Ovary (tissue), 9 donors: ENCODE data around the gene SNTB2. TPM values are rescaled to one million over a fixed set of nuclear protein-coding genes. Genes with fewer than 3 reads are reported as not detected.
A peak's percentile ranks its signal among the peaks of the same experiment; 100 is the strongest.
"Not testable (repeated sequence)": the region's sequence is repeated elsewhere in the genome, so short reads cannot be mapped to it uniquely, and the experiment has no call there.

Experiments used
- DNase-seq, 5 donors: peaks; one replicate each; pipeline ENCODE4 v3.0.0-alpha.2; 2019 to 2020
- H3K27ac ChIP-seq, 2 donors: fragments of 200-600 bp; one replicate each; pipeline versions ENCODE4 v1.5.1 to v1.8.0; 2019 to 2022
- H3K27me3 ChIP-seq: fragments of 200-600 bp; one replicate; pipeline ENCODE4 v1.8.0; 2022
- H3K36me3 ChIP-seq: fragments of 200-600 bp; sonication (generic); one replicate; pipeline ENCODE4 v1.5.1; 2019
- H3K4me1 ChIP-seq: one replicate; pipeline ENCODE4 v1.8.1; 2013; ENCODE audit warnings: mild to moderate bottlenecking, moderate library complexity; ENCODE audit not compliant: insufficient read depth
- H3K4me3 ChIP-seq: fragments of 200-600 bp; sonication (generic); one replicate; pipeline ENCODE4 v1.5.1; 2017
- H3K9me3 ChIP-seq, 2 donors: fragments of 200-600 bp in 1 of 2; sonication (generic) in 1 of 2; one replicate each; pipeline versions ENCODE4 v1.5.1 to v1.8.1; 2013 to 2019; ENCODE audit warnings: mild to moderate bottlenecking in 1 of 2, moderate library complexity in 1 of 2
- EP300 ChIP-seq: sonication (generic); formaldehyde crosslinking; IDR thresholded peaks from one replicate; pipeline ENCODE4 v1.6.1; 2017; ENCODE audit warnings: antibody characterized with exemption
- POLR2A ChIP-seq: fragments of 450-650 bp; IDR thresholded peaks from one replicate; pipeline ENCODE4 v1.6.1; 2017; ENCODE audit warnings: antibody characterized with exemption, mild to moderate bottlenecking, moderate library complexity
- WGBS, 3 donors: extraction: QIAGEN DNeasy Blood & Tissue Kit in 1 of 3; methylation state at CpG; one replicate each; pipeline versions ENCODE4 v1.1.5 to v1.1.7; 2013 to 2017; 5-methylcytosine and 5-hydroxymethylcytosine counted together
- intact Hi-C, 4 donors: fragments of 100-400 bp; cut with DNase I; formaldehyde crosslinking; loops; one replicate each; pipeline versions ENCODE4 v1.11.0 to v1.15.1; 2022 to 2023
- polyA plus RNA-seq, 2 donors: library from polyadenylated mRNA; stranded (reverse); fragments of 200-250 nt in 1 of 2; fragments of 350-450 nt in 1 of 2; fragmentation: Illumina TruSeq in 1 of 2; extraction: RNeasy Lipid Tissue Mini Kit (QIAGEN cat#74804) in 1 of 2; gene quantifications; one replicate each; pipeline ENCODE4 v1.2.3, GENCODE V29; 2013 to 2014
- total RNA-seq, 7 donors: library from RNA; depleted of rRNA in 2 of 7; stranded (reverse); fragments of >200 nt in 2 of 7; fragmentation: NEBNext Ultra II Directional in 3 of 7; extraction: Animal tissue kit (Norgen Biotek cat#: 25700) in 3 of 7; gene quantifications; one replicate each; pipeline versions ENCODE4 v1.1.0 to v1.2.4, GENCODE V29; 2016 to 2023
- TF ChIP-seq, protein P1 (sequence below), 3 donors: fragments of 450-650 bp in 2 of 3; fragments of 200-600 bp in 1 of 3; IDR thresholded peaks; one replicate each; pipeline versions ENCODE4 v1.5.1 to v1.8.0; 2016 to 2022; ENCODE audit warnings: antibody characterized with exemption in 3 of 3, mild to moderate bottlenecking in 1 of 3
- donor health status: DM: no; HTN: no; CAD: no; lungs with moderate emphysema.
- donor health status: DM: no; HTN: no; CAD: no.
- donor health status: Bipolar disorder and iron deficiency.
- donor health status: DM: yes; HTN: yes; CAD: no.
- donor health status: DM: no; HTN: no; CAD: no.
- donor health status: DM: yes; HTN: yes; CAD: no.

SNTB2 gene
- total and polyA plus RNA-seq, 9 donors: 9.4 to 51.8 (median 36.9) TPM

DNA sequence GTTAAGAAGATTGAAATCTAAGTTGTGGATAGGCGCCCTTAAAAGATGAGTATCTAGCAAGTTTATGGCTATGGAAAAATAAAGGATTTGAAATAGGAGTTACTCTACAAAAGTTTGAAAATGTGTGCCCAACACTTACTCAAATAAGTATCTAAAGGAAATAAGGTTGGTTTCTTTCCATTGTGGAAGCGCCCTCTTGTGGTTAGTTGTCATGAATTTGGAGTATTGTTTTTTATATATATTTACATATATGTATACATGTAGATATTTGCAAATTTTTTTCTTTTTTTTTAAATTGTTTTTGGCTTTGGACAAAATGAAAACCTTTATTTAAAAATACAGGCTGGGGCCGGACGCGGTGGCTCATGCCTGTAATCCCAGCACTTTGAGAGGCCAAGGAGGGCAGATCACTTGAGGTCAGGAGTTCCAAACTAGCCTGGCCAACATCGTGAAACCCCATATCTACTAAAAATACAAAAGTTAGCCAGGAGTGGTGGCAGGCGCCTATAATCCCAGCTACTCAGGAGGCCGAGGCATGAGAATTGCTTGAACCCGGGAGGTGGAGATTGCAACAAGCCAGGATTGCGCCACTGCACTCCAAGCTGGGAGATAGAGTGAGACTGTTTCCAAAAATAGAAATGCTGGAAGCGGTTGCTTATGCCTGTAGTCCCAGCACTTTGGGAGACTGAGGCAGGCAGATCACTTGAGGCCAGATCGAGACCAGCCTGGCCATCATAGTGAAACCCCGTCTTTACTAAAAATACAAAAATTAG lies 100.2 kb downstream of the SNTB2 start:
- no peaks in the 10 kb centered on the region for H3K27me3 ChIP-seq
- H3K4me3 ChIP-seq: no peak overlapping the region
- no peaks in the 10 kb centered on the region for H3K9me3 ChIP-seq
- peak in 3 of 5 donors; percentile 44 to 74 (median 44) for DNase-seq
- intact Hi-C loops: loop anchor here (2.0 to 5.0 kb wide), 3 partner anchors 135 to 140 kb away; no protein-coding TSS in a partner anchor
- no peak overlapping the region for H3K27ac ChIP-seq
- WGBS, 3 donors: 34 to 45% (median 42%) methylated on average over 13 of the region's 13 CpGs
- no peaks in the 10 kb centered on the region for H3K36me3 ChIP-seq
- H3K4me1 ChIP-seq: peaks cover 3% of the 10 kb centered on the region
- TF ChIP-seq, protein P1, sequence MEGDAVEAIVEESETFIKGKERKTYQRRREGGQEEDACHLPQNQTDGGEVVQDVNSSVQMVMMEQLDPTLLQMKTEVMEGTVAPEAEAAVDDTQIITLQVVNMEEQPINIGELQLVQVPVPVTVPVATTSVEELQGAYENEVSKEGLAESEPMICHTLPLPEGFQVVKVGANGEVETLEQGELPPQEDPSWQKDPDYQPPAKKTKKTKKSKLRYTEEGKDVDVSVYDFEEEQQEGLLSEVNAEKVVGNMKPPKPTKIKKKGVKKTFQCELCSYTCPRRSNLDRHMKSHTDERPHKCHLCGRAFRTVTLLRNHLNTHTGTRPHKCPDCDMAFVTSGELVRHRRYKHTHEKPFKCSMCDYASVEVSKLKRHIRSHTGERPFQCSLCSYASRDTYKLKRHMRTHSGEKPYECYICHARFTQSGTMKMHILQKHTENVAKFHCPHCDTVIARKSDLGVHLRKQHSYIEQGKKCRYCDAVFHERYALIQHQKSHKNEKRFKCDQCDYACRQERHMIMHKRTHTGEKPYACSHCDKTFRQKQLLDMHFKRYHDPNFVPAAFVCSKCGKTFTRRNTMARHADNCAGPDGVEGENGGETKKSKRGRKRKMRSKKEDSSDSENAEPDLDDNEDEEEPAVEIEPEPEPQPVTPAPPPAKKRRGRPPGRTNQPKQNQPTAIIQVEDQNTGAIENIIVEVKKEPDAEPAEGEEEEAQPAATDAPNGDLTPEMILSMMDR (IDR thresholded peaks at IDR 0.05): peak; percentile 39 to 66 (median 43)
- TF ChIP-seq POLR2A: no peak

DNA sequence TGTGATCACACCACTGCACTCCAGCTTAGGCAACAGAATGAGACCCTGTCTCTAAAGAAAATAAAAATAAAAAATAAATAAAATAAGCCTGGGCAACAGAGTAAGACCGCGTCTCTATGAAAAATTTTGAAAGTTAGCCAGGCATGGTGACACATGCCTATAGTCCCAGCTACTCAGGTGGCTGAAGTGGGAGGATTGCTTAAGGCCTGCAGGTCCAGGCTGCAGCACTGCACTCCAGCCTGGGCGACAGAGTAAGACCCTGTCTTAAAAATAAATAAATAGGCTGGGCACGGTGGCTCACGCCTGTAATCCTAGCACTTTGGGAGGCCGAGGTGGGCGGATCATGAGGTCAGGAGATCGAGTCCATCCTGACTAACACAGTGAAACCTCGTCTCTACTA lies 104.7 kb downstream of the SNTB2 start:
- H3K4me1 ChIP-seq, H3K36me3 ChIP-seq, H3K27ac ChIP-seq, H3K9me3 ChIP-seq, H3K27me3 ChIP-seq, H3K4me3 ChIP-seq, DNase-seq: not testable (repeated sequence)
- intact Hi-C loops: loop anchor here in 2 of 4 donors (5.0 to 10.0 kb wide), 2 partner anchors 129 to 417 kb away; no protein-coding TSS in a partner anchor
- WGBS, 3 donors: 87 to 94% (median 94%) methylated on average over 9 of the region's 9 CpGs

DNA sequence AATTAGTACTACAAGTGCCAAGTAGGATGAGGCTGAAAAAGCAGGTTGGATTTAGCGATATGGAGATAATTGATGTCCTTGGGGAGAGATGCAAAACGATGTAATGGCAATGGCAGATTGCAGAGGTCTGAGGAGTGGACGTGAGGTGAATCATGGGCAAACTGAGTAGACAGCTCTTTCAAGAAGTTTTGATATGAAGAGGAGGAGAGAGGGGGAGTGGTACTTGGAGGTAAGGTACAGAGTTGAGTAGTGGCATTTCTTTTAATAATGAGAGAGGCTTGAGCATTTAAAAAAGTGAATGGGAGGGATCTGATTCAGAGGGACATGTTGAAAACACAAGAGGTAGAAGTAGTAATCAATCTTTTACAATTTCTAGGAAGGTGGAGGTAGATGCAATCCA lies 106.4 kb downstream of the SNTB2 start:
- H3K27me3 ChIP-seq: no peaks in the 10 kb centered on the region
- H3K36me3 ChIP-seq: no peaks in the 10 kb centered on the region
- H3K27ac ChIP-seq: no peak overlapping the region
- TF ChIP-seq POLR2A: no peak
- TF ChIP-seq, protein P1 (IDR thresholded peaks at IDR 0.05): no peak
- no peak for TF ChIP-seq EP300
- no peak for DNase-seq
- WGBS, 3 donors: 66 to 70% (median 69%) methylated on average over 3 of the region's 3 CpGs
- no peak overlapping the region for H3K4me3 ChIP-seq
- H3K9me3 ChIP-seq: no peaks in the 10 kb centered on the region
- H3K4me1 ChIP-seq: no peaks in the 10 kb centered on the region
- intact Hi-C loops: loop anchor here in 2 of 4 donors (5.0 to 10.0 kb wide), 2 partner anchors 131 to 419 kb away; no protein-coding TSS in a partner anchor

DNA sequence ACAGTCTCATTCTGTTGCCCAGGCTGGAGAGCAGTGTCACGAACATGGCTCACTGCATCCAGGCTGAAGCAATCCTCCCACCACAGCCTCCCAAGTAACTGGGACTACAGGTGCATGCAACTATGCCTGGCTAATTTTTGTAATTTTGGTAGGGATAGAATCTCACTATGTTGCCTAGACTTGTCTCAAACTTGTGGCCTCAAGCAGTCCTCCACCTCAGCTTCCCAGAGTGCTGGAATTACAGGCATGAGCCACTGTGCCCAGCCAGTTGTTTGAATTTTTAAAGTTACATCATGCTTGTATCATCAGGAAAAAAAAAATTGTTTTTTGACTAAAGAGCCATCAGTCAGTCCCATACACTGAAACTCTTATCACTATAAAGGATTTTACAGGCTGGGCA lies 107.1 kb downstream of the SNTB2 start:
- Histone ChIP-seq H3K27me3 (no peaks in the 10 kb centered on the region), H3K36me3 (no peaks in the 10 kb centered on the region), H3K9me3 (no peaks in the 10 kb centered on the region), H3K4me1 (no peaks in the 10 kb centered on the region), H3K27ac (no peak overlapping the region), H3K4me3 (no peak overlapping the region)
- intact Hi-C loops: loop anchor here in 2 of 4 donors (5.0 to 10.0 kb wide), 2 partner anchors 132 to 419 kb away; no protein-coding TSS in a partner anchor
- WGBS, 3 donors: 93 to 96% (median 96%) methylated on average over 1 of the region's 1 CpG
- TF ChIP-seq, protein P1 (IDR thresholded peaks at IDR 0.05): no peak
- TF ChIP-seq POLR2A (no peak), EP300 (no peak)
- no peak for DNase-seq

DNA sequence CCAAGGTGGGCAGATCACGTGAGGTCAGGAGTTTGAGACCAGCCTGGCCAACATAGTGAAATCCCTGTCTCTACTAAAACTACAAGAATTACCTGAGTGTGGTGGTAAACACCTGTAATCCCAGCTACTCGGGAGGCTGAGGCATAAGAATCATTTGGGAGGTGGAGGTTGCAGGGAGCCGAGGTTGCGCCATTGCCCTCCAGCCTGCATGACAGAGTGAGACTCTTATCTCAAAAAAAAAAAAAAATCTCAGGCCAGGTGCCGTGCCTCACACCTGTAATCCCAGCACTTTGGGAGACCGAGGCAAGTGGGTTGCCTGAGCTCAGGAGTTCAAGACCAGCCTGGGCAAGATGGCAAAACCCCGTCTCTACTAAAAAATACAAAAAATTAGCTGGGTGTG lies 109.8 kb downstream of the SNTB2 start:
- H3K9me3 ChIP-seq, DNase-seq, H3K4me1 ChIP-seq, H3K4me3 ChIP-seq, H3K36me3 ChIP-seq, H3K27ac ChIP-seq, H3K27me3 ChIP-seq: not testable (repeated sequence)
- 95 to 99% (median 97%) methylated on average over 7 of the region's 7 CpGs for WGBS, 3 donors
- intact Hi-C loops: loop anchor here in 1 of 4 donors (10.0 kb wide), 1 partner anchor 422 kb away; no protein-coding TSS in a partner anchor
